Natural killer cell (primary cell): Measurements from ENCODE around the gene MAST4. TPM values are rescaled to one million over a fixed set of nuclear protein-coding genes. Genes with fewer than 3 reads are reported as not detected.

Experiments used
- ATAC-seq, 3 donors: fragments of 150-1000 bp in 2 of 3; fragments of 200-7000 bp in 1 of 3; cut with Tn5 transposase; 1 replicate in 1 of 3; 2 replicates in 2 of 3; pipeline ENCODE4 v1.10.0; 2021; ENCODE audit warnings: mild to moderate bottlenecking in 2 of 3, moderate library complexity in 2 of 3
- DNase-seq, 2 donors: peaks; one replicate each; pipeline versions ENCODE4 v3.0.0 to v3.0.0-alpha.2; 2013 to 2021; ENCODE audit warnings: mixed read lengths in 1 of 2
- H3K27ac ChIP-seq: one replicate; pipeline ENCODE4 v1.5.1; 2013; ENCODE audit warnings: mild to moderate bottlenecking, low read length
- H3K27me3 ChIP-seq: one replicate; pipeline ENCODE4 v1.6.1; 2013; ENCODE audit warnings: low read length; ENCODE audit not compliant: control insufficient read depth, insufficient read depth
- H3K36me3 ChIP-seq: one replicate; pipeline ENCODE4 v1.6.1; 2013; ENCODE audit warnings: low read length; ENCODE audit not compliant: control insufficient read depth, insufficient read depth
- H3K4me1 ChIP-seq: one replicate; pipeline ENCODE4 v1.6.1; 2013; ENCODE audit warnings: low read length; ENCODE audit not compliant: control insufficient read depth, insufficient read depth
- H3K4me3 ChIP-seq: one replicate; pipeline ENCODE4 v1.5.1; 2013; ENCODE audit warnings: low read length
- H3K9me3 ChIP-seq: one replicate; pipeline ENCODE4 v1.6.1; 2013; ENCODE audit warnings: low read length; ENCODE audit not compliant: control insufficient read depth, insufficient read depth
- H3K27ac Mint-ChIP-seq, 2 donors: one replicate each; pipeline ENCODE4 v1.8.0; 2022; ENCODE audit warnings: mild to moderate bottlenecking in 2 of 2, mixed read lengths in 2 of 2, moderate library complexity in 1 of 2
- H3K27me3 Mint-ChIP-seq, 2 donors: one replicate each; pipeline ENCODE4 v1.8.0; 2022; ENCODE audit warnings: low read depth in 2 of 2, mixed read lengths in 2 of 2
- H3K36me3 Mint-ChIP-seq: one replicate; pipeline ENCODE4 v1.8.0; 2022; ENCODE audit warnings: mixed read lengths
- H3K4me1 Mint-ChIP-seq, 2 donors: one replicate each; pipeline ENCODE4 v1.8.0; 2022; ENCODE audit warnings: mixed read lengths in 2 of 2
- H3K4me3 Mint-ChIP-seq: one replicate; pipeline ENCODE4 v1.8.0; 2022; ENCODE audit warnings: mild to moderate bottlenecking, moderate library complexity, mixed read lengths
- H3K9me3 Mint-ChIP-seq, 2 donors: one replicate each; pipeline ENCODE4 v1.8.0; 2022; ENCODE audit warnings: mixed read lengths in 2 of 2
- CTCF ChIP-seq: fragments of 200-600 bp; IDR thresholded peaks from one replicate; pipeline ENCODE4 v1.8.0; 2022; ENCODE audit warnings: antibody characterized with exemption
- WGBS: methylation state at CpG from one replicate; pipeline ENCODE4 v1.1.7; 2013; ENCODE audit warnings: missing lambda C conversion rate; ENCODE audit not compliant: insufficient coverage; 5-methylcytosine and 5-hydroxymethylcytosine counted together
- intact Hi-C: fragments of 100-400 bp; cut with micrococcal nuclease; formaldehyde crosslinking; loops from one replicate; pipeline ENCODE4 v1.14.2; 2022
- total RNA-seq, 4 donors: library from RNA; stranded (reverse); fragments of 120-200 nt in 1 of 4; gene quantifications; one replicate each; pipeline versions ENCODE4 v1.2.3 to v1.2.4, GENCODE V29; 2013 to 2022

Gene MAST4
- total RNA-seq, 3 donors from 2014 or later (not counting 1 experiment from before 2014, with no cell fraction given), result 6.5 to 14.1 (median 12.7) TPM

- Histone ChIP-seq H3K27me3 (no peaks in the 10 kb centered on the region), H3K4me3 (no peak overlapping the region), H3K36me3 (no peaks in the 10 kb centered on the region), H3K27ac (no peak overlapping the region), H3K4me1 (no peaks in the 10 kb centered on the region), H3K9me3 (no peaks in the 10 kb centered on the region)
- intact Hi-C loops, result no loop called here
- H3K4me3 Mint-ChIP-seq, result no peak overlapping the region
- peaks cover 6% of the 10 kb centered on the region in 2 donors for H3K4me1 Mint-ChIP-seq
- DNase-seq, result no peak
- no peaks in the 10 kb centered on the region for H3K27me3 Mint-ChIP-seq
- no peak for ATAC-seq
- no peaks in the 10 kb centered on the region for H3K9me3 Mint-ChIP-seq
- H3K36me3 Mint-ChIP-seq, result no peaks in the 10 kb centered on the region
- no peak for TF ChIP-seq CTCF
- no peak overlapping the region for H3K27ac Mint-ChIP-seq
These were observed 502.5 kb downstream of the MAST4 start for GRCh38 chr5:67098656-67099055.

- TF ChIP-seq CTCF, result no peak
- no peak overlapping the region for H3K27ac Mint-ChIP-seq
- DNase-seq (no peak), ATAC-seq (no peak)
- H3K4me3 ChIP-seq, result no peak overlapping the region
- H3K27me3 ChIP-seq, result no peaks in the 10 kb centered on the region
- no peaks in the 10 kb centered on the region for H3K9me3 Mint-ChIP-seq
- 80% methylated on average over 10 of the region's 10 CpGs for WGBS
- no peak overlapping the region for H3K4me3 Mint-ChIP-seq
- no peak overlapping the region for H3K27ac ChIP-seq
- no peaks in the 10 kb centered on the region for H3K36me3 ChIP-seq
- no peaks in the 10 kb centered on the region for H3K36me3 Mint-ChIP-seq
- no peaks in the 10 kb centered on the region for H3K9me3 ChIP-seq
- peaks cover 5 to 6% of the 10 kb centered on the region in 2 donors for H3K4me1 Mint-ChIP-seq
- intact Hi-C loops, result no loop called here
- no peaks in the 10 kb centered on the region for H3K27me3 Mint-ChIP-seq
- H3K4me1 ChIP-seq, result no peaks in the 10 kb centered on the region
These were observed 504.1 kb downstream of the MAST4 start for GRCh38 chr5:67100301-67100700.

- Mint-ChIP-seq H3K36me3 (no peaks in the 10 kb centered on the region), H3K27me3 (no peaks in the 10 kb centered on the region), H3K27ac (no peak overlapping the region), H3K4me1 (no peaks in the 10 kb centered on the region), H3K9me3 (no peaks in the 10 kb centered on the region), H3K4me3 (no peak overlapping the region)
- Histone ChIP-seq H3K27ac (no peak overlapping the region), H3K27me3 (no peaks in the 10 kb centered on the region), H3K9me3 (no peaks in the 10 kb centered on the region), H3K36me3 (no peaks in the 10 kb centered on the region), H3K4me1 (no peaks in the 10 kb centered on the region), H3K4me3 (no peak overlapping the region)
- no peak for DNase-seq
- ATAC-seq, result no peak
- intact Hi-C loops, result no loop called here
- TF ChIP-seq CTCF, result no peak
- 98% methylated on average over 3 of the region's 4 CpGs for WGBS
These were observed 506.5 kb downstream of the MAST4 start for GRCh38 chr5:67102708-67103107.

GRCh38 chr5:67104859-67105258 is 508.7 kb downstream of the MAST4 start:
- no peaks in the 10 kb centered on the region for H3K36me3 ChIP-seq
- H3K27me3 ChIP-seq, result no peaks in the 10 kb centered on the region
- H3K4me1 Mint-ChIP-seq, result no peaks in the 10 kb centered on the region
- H3K27ac ChIP-seq, result no peak overlapping the region
- H3K27me3 Mint-ChIP-seq, result no peaks in the 10 kb centered on the region
- H3K4me1 ChIP-seq, result no peaks in the 10 kb centered on the region
- no peak overlapping the region for H3K27ac Mint-ChIP-seq
- intact Hi-C loops, result no loop called here
- no CpG with 5 or more reads among the region's 1 CpG for WGBS
- no peaks in the 10 kb centered on the region for H3K36me3 Mint-ChIP-seq
- H3K4me3 ChIP-seq, result no peak overlapping the region
- ATAC-seq (no peak), DNase-seq (no peak)
- H3K4me3 Mint-ChIP-seq, result no peak overlapping the region
- H3K9me3 Mint-ChIP-seq, result no peaks in the 10 kb centered on the region
- no peaks in the 10 kb centered on the region for H3K9me3 ChIP-seq
- TF ChIP-seq CTCF, result no peak
